GM18507 (cell line): ENCODE data around the gene PKP3.
"Not testable (repeated sequence)": the region's sequence is repeated elsewhere in the genome, so short reads cannot be mapped to it uniquely, and the experiment has no call there.

ENCODE experiments used
- DNase-seq: peaks from one replicate; pipeline ENCODE4 v3.0.0; 2011; ENCODE audit warnings: low read depth; ENCODE audit not compliant: insufficient read length; ENCODE audit errors: extremely low spot score
- FAIRE-seq: peaks from 2 replicates; lab custom pipeline; 2011; peaks lifted over from hg19 to GRCh38; lab: Jason Lieb, UNC

Gene PKP3

GRCh38 chr11:360326-361280 lies 33.4 kb upstream of the PKP3 start:
- DNase-seq = no peak
- no peak for FAIRE-seq

- DNase-seq (no peak), FAIRE-seq (no peak)
These were observed 31.2 kb upstream of the PKP3 start for GRCh38 chr11:362642-363442.

GRCh38 chr11:363443-363805 lies 30.6 kb upstream of the PKP3 start:
- DNase-seq, FAIRE-seq: not testable (repeated sequence)

- DNase-seq (no peak), FAIRE-seq (peak; percentile 29)
These were observed 29.9 kb upstream of the PKP3 start for GRCh38 chr11:363948-364761.

- FAIRE-seq = no peak
- DNase-seq = no peak
These were observed 28.9 kb upstream of the PKP3 start for GRCh38 chr11:364991-365725.

GRCh38 chr11:365831-366230 lies 28.2 kb upstream of the PKP3 start:
- FAIRE-seq = no peak

GRCh38 chr11:367956-368413 lies 26.0 kb upstream of the PKP3 start:
- DNase-seq = no peak
- no peak for FAIRE-seq

More at GRCh38 chr11:365831-366230, 28.2 kb upstream of the PKP3 start:
- DNase-seq = no peak

GRCh38 chr11:368414-369335 lies 25.3 kb upstream of the PKP3 start:
- FAIRE-seq (no peak), DNase-seq (no peak)

- DNase-seq = no peak
- no peak for FAIRE-seq
These were observed 24.5 kb upstream of the PKP3 start, which contains the start of gene B4GALNT4 for GRCh38 chr11:369336-370018. Gene B4GALNT4, plus strand, starts transcription at chr11:369499. Its CDS starts 305 bp downstream, at chr11:369804.

- no peak for FAIRE-seq
These were observed 23.7 kb upstream of the PKP3 start for GRCh38 chr11:370070-370941.

GRCh38 chr11:371051-371450 lies 23.0 kb upstream of the PKP3 start:
- no peak for FAIRE-seq
- DNase-seq = no peak

More at GRCh38 chr11:370070-370941, 23.7 kb upstream of the PKP3 start:
- no peak for DNase-seq

- DNase-seq (no peak), FAIRE-seq (no peak)
These were observed 22.1 kb upstream of the PKP3 start for GRCh38 chr11:371716-372590.

GRCh38 chr11:372809-373715 lies 20.9 kb upstream of the PKP3 start:
- DNase-seq = no peak
- no peak for FAIRE-seq

- no peak for DNase-seq
- FAIRE-seq = no peak
These were observed 20.1 kb upstream of the PKP3 start for GRCh38 chr11:373716-374551.
